Caco-2 (cell line): Measurements from ENCODE around the gene DNAH8. TPM values are rescaled to one million over a fixed set of nuclear protein-coding genes. Genes with fewer than 3 reads are reported as not detected.

Source experiments
- BruUV-seq: library from RNA; stranded (reverse); fragments of 400-500 nt; replicated peaks from 2 replicates; lab custom pipeline; 2021; lab: Mats Ljungman, UMichigan
- CTCF ChIA-PET: fragments of 300-600 bp; sonication (Branson Sonifier 250); formaldehyde crosslinking; loops from one replicate; lab custom pipeline; 2022; ENCODE audit warnings: antibody characterized with exemption; lab: Charles Lee
- POLR2A ChIA-PET: fragments of 300-600 bp; sonication (Branson Sonifier 250); formaldehyde crosslinking; loops from one replicate; lab custom pipeline; 2022; ENCODE audit warnings: antibody characterized with exemption; lab: Charles Lee
- DNase-seq, 2 experiments: peaks; one replicate each; pipeline versions ENCODE4 v3.0.0 to v3.0.0-alpha.2; 2020 to 2022
- H3K27me3 ChIP-seq: replicated peaks from 2 replicates; pipeline ENCODE4 v1.6.0; 2011; ENCODE audit warnings: low read length; ENCODE audit not compliant: control insufficient read depth, insufficient read depth
- H3K36me3 ChIP-seq: 2 replicates; pipeline ENCODE4 v1.5.1; 2011; ENCODE audit warnings: low read length; ENCODE audit not compliant: control insufficient read depth, insufficient read depth
- H3K4me1 ChIP-seq: fragments of 250-450 bp; sonication (Bioruptor Pico); 2 replicates; pipeline ENCODE4 v1.5.1; 2020; ENCODE audit warnings: mild to moderate bottlenecking
- H3K4me3 ChIP-seq: 2 replicates; pipeline ENCODE4 v1.5.1; 2011; ENCODE audit warnings: low read depth, mild to moderate bottlenecking, control low read depth, low read length
- H3K9me3 ChIP-seq: fragments of 250-450 bp; sonication (Bioruptor Pico); 2 replicates; pipeline ENCODE4 v1.5.1; 2020; ENCODE audit warnings: mild to moderate bottlenecking, moderate library complexity
- H3K27ac Mint-ChIP-seq: one replicate; pipeline ENCODE4 v1.8.0; 2022; ENCODE audit warnings: mixed read lengths; ENCODE audit not compliant: unreplicated experiment
- H3K27me3 Mint-ChIP-seq: one replicate; pipeline ENCODE4 v1.8.0; 2022; ENCODE audit warnings: mixed read lengths; ENCODE audit not compliant: insufficient read depth, unreplicated experiment
- H3K36me3 Mint-ChIP-seq: one replicate; pipeline ENCODE4 v1.8.0; 2022; ENCODE audit warnings: mild to moderate bottlenecking, mixed read lengths; ENCODE audit not compliant: insufficient read depth, unreplicated experiment
- H3K4me1 Mint-ChIP-seq: one replicate; pipeline ENCODE4 v1.8.0; 2022; ENCODE audit warnings: low read depth, mixed read lengths; ENCODE audit not compliant: unreplicated experiment
- H3K4me3 Mint-ChIP-seq: one replicate; pipeline ENCODE4 v1.8.0; 2022; ENCODE audit warnings: mild to moderate bottlenecking, moderate library complexity, mixed read lengths; ENCODE audit not compliant: unreplicated experiment
- H3K9me3 Mint-ChIP-seq: one replicate; pipeline ENCODE4 v1.8.0; 2022; ENCODE audit warnings: mixed read lengths; ENCODE audit not compliant: unreplicated experiment
- intact Hi-C: fragments of 100-400 bp; cut with micrococcal nuclease; formaldehyde crosslinking; loops from one replicate; pipeline ENCODE4 v1.10.0; 2022; ENCODE audit not compliant: unreplicated experiment
- total RNA-seq: library from RNA; stranded (reverse); gene quantifications from 2 replicates; pipeline ENCODE4 v1.2.3, GENCODE V29; 2022
- TF ChIP-seq, protein P1 (sequence below), 2 experiments: fragments of 200-600 bp in 1 of 2; IDR thresholded peaks; 1 replicate in 1 of 2; 2 replicates in 1 of 2; pipeline versions ENCODE4 v1.5.1 to v1.8.0; 2011 to 2022; ENCODE audit warnings: antibody characterized with exemption in 1 of 2, control low read depth in 1 of 2, inconsistent platforms in 1 of 2, low read depth in 1 of 2, low read length in 1 of 2, mild to moderate bottlenecking in 1 of 2, moderate library complexity in 1 of 2; ENCODE audit not compliant: insufficient read depth in 1 of 2, severe bottlenecking in 1 of 2, unreplicated experiment in 1 of 2

Gene DNAH8
- total RNA-seq, 1 experiment from 2014 or later = not detected

DNA sequence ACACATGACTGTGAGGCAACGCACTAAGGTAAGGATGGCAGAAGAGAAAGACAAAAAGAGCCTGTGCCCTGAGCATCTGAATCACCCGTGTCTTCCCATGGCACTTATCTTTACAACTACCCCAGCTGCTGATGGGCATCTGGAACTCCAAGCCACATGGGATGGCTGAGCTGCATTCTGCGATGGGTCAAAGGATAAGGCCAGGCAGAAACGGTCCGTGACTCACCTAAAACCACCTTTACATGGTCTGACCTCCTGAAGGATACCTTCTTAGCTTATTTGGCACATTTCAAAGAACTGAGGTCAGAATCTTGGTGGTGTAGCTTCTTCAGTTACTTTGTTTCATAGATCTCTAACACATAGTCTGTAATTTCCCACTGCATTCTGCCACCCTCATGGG is 99.7 kb downstream of the DNAH8 start:
- ChIA-PET POLR2A (no interaction called here), CTCF (no interaction called here)
- intact Hi-C loops = no loop called here
- H3K4me1 ChIP-seq = no peaks in the 10 kb centered on the region
- no peaks in the 10 kb centered on the region; the same call in 1 of the 2 replicates for H3K27me3 ChIP-seq
- Mint-ChIP-seq H3K4me1 (no peaks in the 10 kb centered on the region), H3K27ac (no peak overlapping the region), H3K4me3 (no peak overlapping the region), H3K9me3 (no peaks in the 10 kb centered on the region), H3K27me3 (peaks cover 10% of the 10 kb centered on the region), H3K36me3 (no peaks in the 10 kb centered on the region)
- H3K9me3 ChIP-seq = no peaks in the 10 kb centered on the region
- no peak overlapping the region for H3K4me3 ChIP-seq
- H3K36me3 ChIP-seq = no peaks in the 10 kb centered on the region
- TF ChIP-seq, protein P1, sequence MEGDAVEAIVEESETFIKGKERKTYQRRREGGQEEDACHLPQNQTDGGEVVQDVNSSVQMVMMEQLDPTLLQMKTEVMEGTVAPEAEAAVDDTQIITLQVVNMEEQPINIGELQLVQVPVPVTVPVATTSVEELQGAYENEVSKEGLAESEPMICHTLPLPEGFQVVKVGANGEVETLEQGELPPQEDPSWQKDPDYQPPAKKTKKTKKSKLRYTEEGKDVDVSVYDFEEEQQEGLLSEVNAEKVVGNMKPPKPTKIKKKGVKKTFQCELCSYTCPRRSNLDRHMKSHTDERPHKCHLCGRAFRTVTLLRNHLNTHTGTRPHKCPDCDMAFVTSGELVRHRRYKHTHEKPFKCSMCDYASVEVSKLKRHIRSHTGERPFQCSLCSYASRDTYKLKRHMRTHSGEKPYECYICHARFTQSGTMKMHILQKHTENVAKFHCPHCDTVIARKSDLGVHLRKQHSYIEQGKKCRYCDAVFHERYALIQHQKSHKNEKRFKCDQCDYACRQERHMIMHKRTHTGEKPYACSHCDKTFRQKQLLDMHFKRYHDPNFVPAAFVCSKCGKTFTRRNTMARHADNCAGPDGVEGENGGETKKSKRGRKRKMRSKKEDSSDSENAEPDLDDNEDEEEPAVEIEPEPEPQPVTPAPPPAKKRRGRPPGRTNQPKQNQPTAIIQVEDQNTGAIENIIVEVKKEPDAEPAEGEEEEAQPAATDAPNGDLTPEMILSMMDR (IDR thresholded peaks at IDR 0.05; ENCODE audit: insufficient read depth in 1 of 2, low read depth in 1 of 2, low read length in 1 of 2, severe bottlenecking in 1 of 2, unreplicated experiment in 1 of 2) = no peak
- no TSS peak for BruUV-seq
- DNase-seq = no peak

GRCh38 chr6:38815250-38815649 is 100.1 kb downstream of the DNAH8 start:
- no peak overlapping the region for H3K4me3 ChIP-seq
- no peaks in the 10 kb centered on the region for H3K9me3 ChIP-seq
- no peak for DNase-seq
- H3K27me3 Mint-ChIP-seq = peaks cover 10% of the 10 kb centered on the region
- no peak overlapping the region for H3K27ac Mint-ChIP-seq
- POLR2A ChIA-PET = no interaction called here
- no peaks in the 10 kb centered on the region for H3K36me3 ChIP-seq
- no peaks in the 10 kb centered on the region for H3K4me1 ChIP-seq
- CTCF ChIA-PET = no interaction called here
- TF ChIP-seq, protein P1 (IDR thresholded peaks at IDR 0.05; ENCODE audit: insufficient read depth in 1 of 2, low read depth in 1 of 2, low read length in 1 of 2, severe bottlenecking in 1 of 2, unreplicated experiment in 1 of 2) = no peak
- H3K9me3 Mint-ChIP-seq = no peaks in the 10 kb centered on the region
- no peaks in the 10 kb centered on the region for H3K36me3 Mint-ChIP-seq
- no TSS peak for BruUV-seq
- H3K4me3 Mint-ChIP-seq = no peak overlapping the region
- intact Hi-C loops = no loop called here
- H3K4me1 Mint-ChIP-seq = no peaks in the 10 kb centered on the region
- H3K27me3 ChIP-seq = no peaks in the 10 kb centered on the region; the same call in 1 of the 2 replicates

- Mint-ChIP-seq H3K4me3 (no peak overlapping the region), H3K9me3 (no peaks in the 10 kb centered on the region), H3K27me3 (peaks cover 11% of the 10 kb centered on the region), H3K36me3 (no peaks in the 10 kb centered on the region), H3K4me1 (no peaks in the 10 kb centered on the region), H3K27ac (no peak overlapping the region)
- TF ChIP-seq, protein P1 (IDR thresholded peaks at IDR 0.05; ENCODE audit: insufficient read depth in 1 of 2, low read depth in 1 of 2, low read length in 1 of 2, severe bottlenecking in 1 of 2, unreplicated experiment in 1 of 2) = no peak
- no peaks in the 10 kb centered on the region for H3K9me3 ChIP-seq
- ChIA-PET CTCF (no interaction called here), POLR2A (no interaction called here)
- intact Hi-C loops = no loop called here
- no peaks in the 10 kb centered on the region for H3K4me1 ChIP-seq
- H3K27me3 ChIP-seq = no peaks in the 10 kb centered on the region; the same call in 1 of the 2 replicates
- no peaks in the 10 kb centered on the region for H3K36me3 ChIP-seq
- no TSS peak for BruUV-seq
- no peak overlapping the region for H3K4me3 ChIP-seq
- DNase-seq = no peak
Observed at GRCh38 chr6:38818691-38819090, 103.6 kb downstream of the DNAH8 start.
